H1 (cell line): ENCODE data around the gene ADPRS.

Experiments used
- HDAC2 ChIP-seq, 2 experiments: fragments of 300-600 bp in 1 of 2; sonication (generic) in 1 of 2; IDR thresholded peaks; 2 replicates each; pipeline ENCODE4 v1.6.1; 2011 to 2012; ENCODE audit warnings: low read depth in 2 of 2, low read length in 2 of 2, mild to moderate bottlenecking in 2 of 2, moderate library complexity in 2 of 2, borderline replicate concordance in 1 of 2, inconsistent platforms in 1 of 2
- KDM1A ChIP-seq: fragments of 200-600, 300-600 bp; sonication (generic); IDR thresholded peaks from 2 replicates; pipeline ENCODE4 v1.7.1; 2016; ENCODE audit warnings: mild to moderate bottlenecking, low read length, borderline replicate concordance

DNA sequence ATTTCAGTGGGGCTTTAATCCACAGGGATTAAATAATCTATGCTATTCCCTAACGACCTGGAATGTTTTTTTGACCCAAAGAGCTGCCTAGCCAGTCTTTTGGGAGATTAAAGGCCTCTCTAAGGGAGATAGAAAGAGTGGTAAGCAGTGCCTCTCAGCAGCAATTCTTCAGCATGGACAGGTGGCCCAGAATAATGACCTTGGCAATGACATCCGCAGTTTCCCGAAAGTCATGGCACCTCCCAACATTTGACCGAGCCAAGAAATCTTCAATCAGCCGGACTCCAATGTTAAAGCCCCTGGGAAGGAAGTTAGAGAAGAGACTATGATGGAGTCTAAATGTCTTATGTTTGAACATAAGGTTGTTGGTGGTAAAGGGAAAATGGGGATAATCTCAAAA lies 50.8 kb downstream of the ADPRS start:
- TF ChIP-seq KDM1A (no peak), HDAC2 (IDR thresholded peaks at IDR 0.05; ENCODE audit: borderline replicate concordance in 1 of 2, low read depth in 2 of 2, low read length in 2 of 2) (no peak)
